A673 (cell line): ENCODE measurements around the gene TMEM221.

Experiments used
- EZH2 ChIP-seq: fragments of 200-600 bp; sonication (generic); IDR thresholded peaks from 2 replicates; pipeline ENCODE4 v1.6.1; 2017; ENCODE audit warnings: borderline replicate concordance, low read depth, mild to moderate bottlenecking, mixed read lengths, antibody characterized with exemption, low read length; ENCODE audit not compliant: poor library complexity, severe bottlenecking
- TF ChIP-seq, protein P1 (sequence below): fragments of 300-800, 200-600 bp; sonication (generic); conservative IDR thresholded peaks from 2 replicates; pipeline ENCODE4 v1.5.1; 2017; ENCODE audit warnings: low read depth, mild to moderate bottlenecking, antibody characterized with exemption, low read length, moderate library complexity, mixed read lengths

DNA sequence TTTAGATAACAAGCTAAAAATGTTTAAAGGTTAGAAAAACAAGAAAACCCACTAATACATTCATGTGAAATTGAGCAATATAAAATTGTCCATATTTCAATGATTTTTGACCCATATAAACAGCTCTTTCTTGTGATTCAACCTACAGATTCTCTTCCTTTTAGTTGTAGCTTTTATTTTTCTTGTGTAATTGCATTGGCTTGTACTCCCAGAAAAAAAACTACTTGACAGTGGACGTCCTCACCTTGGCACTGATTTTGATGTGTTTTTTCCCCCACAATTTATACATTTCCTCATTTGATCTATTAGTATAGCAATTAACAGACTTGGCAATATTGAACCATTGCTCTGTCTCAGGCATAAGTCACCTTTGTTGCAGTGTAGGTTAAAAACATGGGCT is 59.2 kb downstream of the TMEM221 start:
- TF ChIP-seq, protein P1, sequence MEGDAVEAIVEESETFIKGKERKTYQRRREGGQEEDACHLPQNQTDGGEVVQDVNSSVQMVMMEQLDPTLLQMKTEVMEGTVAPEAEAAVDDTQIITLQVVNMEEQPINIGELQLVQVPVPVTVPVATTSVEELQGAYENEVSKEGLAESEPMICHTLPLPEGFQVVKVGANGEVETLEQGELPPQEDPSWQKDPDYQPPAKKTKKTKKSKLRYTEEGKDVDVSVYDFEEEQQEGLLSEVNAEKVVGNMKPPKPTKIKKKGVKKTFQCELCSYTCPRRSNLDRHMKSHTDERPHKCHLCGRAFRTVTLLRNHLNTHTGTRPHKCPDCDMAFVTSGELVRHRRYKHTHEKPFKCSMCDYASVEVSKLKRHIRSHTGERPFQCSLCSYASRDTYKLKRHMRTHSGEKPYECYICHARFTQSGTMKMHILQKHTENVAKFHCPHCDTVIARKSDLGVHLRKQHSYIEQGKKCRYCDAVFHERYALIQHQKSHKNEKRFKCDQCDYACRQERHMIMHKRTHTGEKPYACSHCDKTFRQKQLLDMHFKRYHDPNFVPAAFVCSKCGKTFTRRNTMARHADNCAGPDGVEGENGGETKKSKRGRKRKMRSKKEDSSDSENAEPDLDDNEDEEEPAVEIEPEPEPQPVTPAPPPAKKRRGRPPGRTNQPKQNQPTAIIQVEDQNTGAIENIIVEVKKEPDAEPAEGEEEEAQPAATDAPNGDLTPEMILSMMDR, result no peak
- no peak for TF ChIP-seq EZH2
